GM12873 (cell line): ENCODE data around the gene RIMBP2.

ENCODE experiments used
- TF ChIP-seq, protein P1 (sequence below): IDR thresholded peaks from 2 replicates; pipeline ENCODE4 v1.5.1; 2012; ENCODE audit warnings: low read depth, mild to moderate bottlenecking, moderate library complexity, low read length, control low read depth; ENCODE audit not compliant: insufficient read depth; ENCODE audit errors: missing control alignments

RIMBP2 gene

DNA sequence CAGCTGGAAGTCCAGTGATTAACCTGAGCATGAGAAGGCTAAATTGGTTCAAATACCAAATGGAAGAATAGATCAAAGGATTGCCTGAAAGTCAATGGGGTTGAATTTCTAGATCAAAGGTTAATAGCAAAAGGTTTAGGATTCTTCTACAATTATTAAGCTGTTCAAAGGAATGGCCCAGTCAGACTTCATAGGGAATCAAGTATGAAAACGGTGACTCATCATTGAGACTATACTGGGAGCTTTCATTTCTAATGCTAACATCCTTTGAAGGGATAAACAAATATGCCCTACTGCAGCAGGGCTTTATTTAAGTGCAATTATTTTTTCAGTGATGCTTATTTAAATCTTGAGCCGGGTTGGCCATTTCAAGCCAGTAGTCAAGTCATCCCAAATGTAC is 152.8 kb downstream of the RIMBP2 start:
- TF ChIP-seq, protein P1, sequence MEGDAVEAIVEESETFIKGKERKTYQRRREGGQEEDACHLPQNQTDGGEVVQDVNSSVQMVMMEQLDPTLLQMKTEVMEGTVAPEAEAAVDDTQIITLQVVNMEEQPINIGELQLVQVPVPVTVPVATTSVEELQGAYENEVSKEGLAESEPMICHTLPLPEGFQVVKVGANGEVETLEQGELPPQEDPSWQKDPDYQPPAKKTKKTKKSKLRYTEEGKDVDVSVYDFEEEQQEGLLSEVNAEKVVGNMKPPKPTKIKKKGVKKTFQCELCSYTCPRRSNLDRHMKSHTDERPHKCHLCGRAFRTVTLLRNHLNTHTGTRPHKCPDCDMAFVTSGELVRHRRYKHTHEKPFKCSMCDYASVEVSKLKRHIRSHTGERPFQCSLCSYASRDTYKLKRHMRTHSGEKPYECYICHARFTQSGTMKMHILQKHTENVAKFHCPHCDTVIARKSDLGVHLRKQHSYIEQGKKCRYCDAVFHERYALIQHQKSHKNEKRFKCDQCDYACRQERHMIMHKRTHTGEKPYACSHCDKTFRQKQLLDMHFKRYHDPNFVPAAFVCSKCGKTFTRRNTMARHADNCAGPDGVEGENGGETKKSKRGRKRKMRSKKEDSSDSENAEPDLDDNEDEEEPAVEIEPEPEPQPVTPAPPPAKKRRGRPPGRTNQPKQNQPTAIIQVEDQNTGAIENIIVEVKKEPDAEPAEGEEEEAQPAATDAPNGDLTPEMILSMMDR, result no peak

DNA sequence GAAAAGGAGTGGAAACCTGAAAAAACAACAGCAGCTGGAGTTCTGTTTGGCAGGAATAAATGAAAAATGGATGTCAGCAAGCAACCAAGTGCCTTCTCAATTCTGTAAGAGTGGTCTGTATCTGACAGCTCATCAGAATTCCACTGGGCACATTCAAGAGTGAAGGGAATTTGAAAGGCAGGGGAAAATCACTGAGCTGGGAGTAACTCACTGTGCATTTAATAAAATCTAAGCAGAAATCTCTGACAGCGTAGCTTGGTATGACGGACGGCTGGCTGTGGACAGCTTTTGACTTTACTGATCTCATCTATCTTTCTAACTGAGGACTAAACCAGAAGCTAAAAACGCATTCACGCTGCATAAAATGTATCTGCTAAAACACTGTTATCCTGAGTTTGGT is 153.4 kb downstream of the RIMBP2 start:
- TF ChIP-seq, protein P1, result no peak

DNA sequence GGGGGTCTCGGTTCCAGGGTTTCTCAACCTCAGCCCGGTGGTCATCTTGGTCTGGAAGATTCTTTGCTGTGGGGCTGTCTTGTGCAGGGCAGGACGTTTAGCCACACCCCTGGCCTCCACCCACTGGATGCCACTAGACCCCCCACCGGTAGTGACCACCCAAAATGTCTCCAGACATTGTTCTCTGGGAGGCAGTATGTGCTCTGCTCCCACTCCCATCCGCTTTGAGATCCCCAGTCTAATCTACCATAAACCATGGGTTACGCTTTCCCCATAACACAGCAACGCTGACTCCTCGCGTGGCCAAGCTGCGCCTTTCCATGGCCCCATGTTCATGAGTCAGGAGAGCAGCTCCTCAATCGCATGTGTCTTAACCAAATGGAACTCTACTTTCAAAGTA is 155.8 kb downstream of the RIMBP2 start:
- TF ChIP-seq, protein P1, result no peak

DNA sequence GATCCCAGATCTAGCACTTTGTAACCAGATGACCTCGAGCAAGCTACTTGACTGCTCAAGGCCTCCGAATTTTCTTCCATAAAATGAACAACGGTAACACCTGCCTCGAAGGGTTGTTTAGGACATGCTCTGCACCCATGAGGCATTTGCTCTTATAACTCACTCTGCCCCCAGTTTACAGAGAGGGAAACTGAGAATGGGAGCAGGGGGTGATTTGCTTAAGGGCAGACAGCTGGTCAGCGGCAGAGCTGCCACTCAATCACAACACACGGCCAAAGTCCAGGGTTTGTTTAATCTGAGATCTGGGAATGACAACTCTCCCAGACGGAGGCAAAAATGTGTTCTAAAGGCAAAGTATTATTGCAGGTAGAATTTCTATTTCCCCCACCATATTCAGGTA is 156.3 kb downstream of the RIMBP2 start:
- TF ChIP-seq, protein P1, result no peak

DNA sequence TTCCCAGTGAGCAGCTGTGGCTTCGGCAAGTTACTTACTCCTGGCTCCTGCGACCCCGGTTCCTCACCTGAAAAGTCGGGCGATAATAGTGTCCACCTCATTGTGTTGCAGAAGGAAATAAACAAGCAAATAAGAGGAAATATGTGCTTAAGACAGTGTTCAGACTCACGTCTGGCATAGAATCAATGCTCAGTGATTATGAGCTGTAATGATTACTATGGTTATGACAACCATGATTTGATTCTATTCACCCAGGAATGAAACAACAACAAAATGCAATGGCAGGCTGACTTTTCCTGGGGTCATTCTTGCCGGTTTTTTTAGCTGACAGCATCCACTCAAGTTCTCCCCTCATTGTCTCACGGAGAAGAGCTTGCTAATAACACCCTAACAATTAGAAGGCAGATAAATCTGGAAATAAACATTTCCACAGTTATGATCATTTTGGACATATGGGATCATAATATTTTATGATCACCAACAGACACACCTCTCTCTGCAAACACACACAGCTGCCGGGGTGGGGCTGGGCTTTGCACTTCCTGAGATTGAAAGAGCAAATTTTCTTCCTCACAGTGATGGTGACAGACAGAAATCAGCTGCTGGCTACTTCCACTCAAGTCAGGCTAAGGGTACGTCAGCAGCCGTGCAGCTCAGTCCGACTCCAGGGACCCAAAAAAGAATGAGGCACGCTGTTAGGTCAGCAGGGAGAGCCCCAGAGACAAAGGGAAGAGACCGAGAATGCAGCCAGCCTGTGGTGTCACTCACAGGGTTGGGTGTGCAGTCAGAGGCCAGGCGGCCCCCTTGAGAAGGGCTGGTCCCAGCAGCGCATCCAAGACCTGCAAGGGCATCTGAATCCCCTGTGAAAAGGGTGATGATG is 158.0 kb downstream of the RIMBP2 start:
- TF ChIP-seq, protein P1, result no peak

DNA sequence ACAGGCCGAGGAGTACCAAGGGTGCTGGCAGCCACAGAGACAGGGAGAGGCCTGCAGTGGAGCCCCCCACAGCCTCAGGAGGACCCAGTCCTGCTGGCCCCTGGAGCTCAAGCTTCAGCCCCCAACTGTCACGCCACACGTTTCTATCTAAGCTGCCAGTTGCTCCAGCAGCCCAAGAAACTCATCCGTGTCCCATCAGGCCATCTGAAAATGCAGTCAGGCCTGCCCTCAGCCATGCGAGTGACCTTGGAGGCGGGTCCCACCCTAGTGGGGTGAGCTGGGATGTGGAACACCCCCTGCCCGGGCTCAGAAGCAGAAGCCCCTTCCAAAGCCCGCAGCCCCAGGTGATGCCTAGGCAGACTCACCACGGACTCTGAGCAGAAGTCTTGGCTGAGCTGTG is 158.9 kb downstream of the RIMBP2 start:
- TF ChIP-seq, protein P1, result no peak

DNA sequence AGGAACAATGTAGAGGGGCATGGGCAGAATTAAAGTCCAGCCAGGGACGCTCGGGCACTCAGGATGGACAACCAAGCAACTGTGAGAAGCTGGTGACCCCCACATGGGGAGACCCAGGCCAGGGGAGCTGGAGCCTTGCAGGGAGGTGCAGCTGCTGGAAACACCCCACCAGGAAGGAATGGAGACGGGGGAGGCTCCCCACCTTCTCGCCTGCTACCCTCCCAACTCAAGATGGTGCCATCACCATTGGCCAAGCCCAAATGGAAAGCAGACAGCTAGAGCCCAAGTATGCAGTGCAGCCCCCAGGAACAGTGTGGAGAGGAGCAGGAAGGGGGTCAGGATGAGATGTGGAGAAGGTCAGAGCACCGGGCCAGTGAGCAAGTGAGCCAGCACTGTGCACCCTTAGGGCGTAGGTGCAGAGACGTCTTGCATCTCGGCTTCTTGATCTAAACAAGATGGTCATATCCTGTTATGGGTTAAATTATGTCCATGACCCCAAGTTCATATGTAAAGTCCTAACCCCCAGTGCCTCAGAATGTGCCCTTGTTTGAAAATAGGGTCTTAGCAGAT is 159.5 kb downstream of the RIMBP2 start:
- TF ChIP-seq, protein P1, result no peak
